HEK293 (cell line): ENCODE data around the gene WDR86.
A peak's percentile ranks its signal among the peaks of the same experiment; 100 is the strongest.

Source experiments
- CTCF ChIA-PET: fragments of 350-600 bp; formaldehyde crosslinking; extraction: SDS; loops from one replicate; lab custom pipeline; 2021; ENCODE audit warnings: antibody characterized with exemption; lab: Yijun Ruan, JAX
- POLR2A ChIA-PET: fragments of 300-600 bp; formaldehyde crosslinking; extraction: SDS; loops from one replicate; lab custom pipeline; 2020; ENCODE audit warnings: antibody characterized with exemption, inconsistent platforms; lab: Yijun Ruan, JAX
- H3K27ac ChIP-seq: fragments of 200-500 bp; sonication (Bioruptor generic); 2 replicates; pipeline ENCODE4 v1.5.1; 2014; ENCODE audit warnings: low read depth, low read length, control low read depth, inconsistent platforms; ENCODE audit errors: extremely low read depth
- H3K36me3 ChIP-seq, 2 experiments: fragments of 200-500 bp in 1 of 2; sonication (Bioruptor generic) in 1 of 2; 1 replicate in 1 of 2; 2 replicates in 1 of 2; pipeline ENCODE4 v1.5.1; 2014 to 2017; ENCODE audit warnings: inconsistent platforms in 2 of 2, low read length in 2 of 2; ENCODE audit not compliant: control insufficient read depth in 2 of 2, insufficient read depth in 1 of 2
- H3K4me1 ChIP-seq: fragments of 200-500 bp; sonication (Bioruptor generic); 2 replicates; pipeline ENCODE4 v1.5.1; 2014; ENCODE audit warnings: mild to moderate bottlenecking, low read length, inconsistent platforms; ENCODE audit not compliant: control insufficient read depth, insufficient read depth
- H3K4me3 ChIP-seq: 2 replicates; pipeline ENCODE4 v1.5.1; 2011; ENCODE audit warnings: low read depth, mild to moderate bottlenecking, control low read depth, low read length, moderate library complexity
- H3K9me3 ChIP-seq: fragments of 200-500 bp; sonication (Bioruptor generic); 2 replicates; pipeline ENCODE4 v1.5.1; 2014; ENCODE audit warnings: low read depth, low read length, inconsistent platforms; ENCODE audit not compliant: control insufficient read depth, insufficient read depth
- BCL11B ChIP-seq: fragments of 450-650 bp; formaldehyde crosslinking; IDR thresholded peaks from 2 replicates; pipeline ENCODE4 v1.5.1; 2016; ENCODE audit warnings: low read depth, missing biosample characterization, missing genetic modification characterization
- EGR2 ChIP-seq: fragments of 450-650 bp; formaldehyde crosslinking; IDR thresholded peaks from 2 replicates; pipeline ENCODE4 v1.5.1; 2016; ENCODE audit warnings: low read depth, missing biosample characterization, missing genetic modification characterization
- HOXC10 ChIP-seq: sonication (generic); formaldehyde crosslinking; IDR thresholded peaks from 2 replicates; pipeline ENCODE4 v1.8.1; 2023; ENCODE audit warnings: mild to moderate bottlenecking, missing genetic modification reagents
- KLF7 ChIP-seq: fragments of 450-650 bp; formaldehyde crosslinking; IDR thresholded peaks from 2 replicates; pipeline ENCODE4 v1.5.1; 2016; ENCODE audit warnings: missing biosample characterization, missing genetic modification characterization, borderline replicate concordance
- PBX3 ChIP-seq: sonication (generic); formaldehyde crosslinking; IDR thresholded peaks from 2 replicates; pipeline ENCODE4 v1.8.1; 2022; ENCODE audit warnings: mild to moderate bottlenecking, moderate library complexity, missing genetic modification reagents
- ZBTB26 ChIP-seq: fragments of 450-650 bp; formaldehyde crosslinking; optimal IDR thresholded peaks from 2 replicates; pipeline ENCODE3; 2016; ENCODE audit warnings: missing biosample characterization, mild to moderate bottlenecking, missing genetic modification characterization
- ZBTB7A ChIP-seq: fragments of 450-650 bp; formaldehyde crosslinking; IDR thresholded peaks from 2 replicates; pipeline ENCODE4 v1.5.1; 2016; ENCODE audit warnings: low read depth, missing biosample characterization, missing genetic modification characterization
- ZEB2 ChIP-seq: fragments of 450-650 bp; formaldehyde crosslinking; IDR thresholded peaks from 2 replicates; pipeline ENCODE4 v1.5.1; 2016; ENCODE audit warnings: missing biosample characterization, missing genetic modification characterization
- ZIC2 ChIP-seq: fragments of 450-650 bp; formaldehyde crosslinking; IDR thresholded peaks from 2 replicates; pipeline ENCODE4 v1.5.1; 2016; ENCODE audit warnings: missing biosample characterization, missing genetic modification characterization
- ZNF10 ChIP-seq: fragments of 450-650 bp; formaldehyde crosslinking; IDR thresholded peaks from 2 replicates; pipeline ENCODE4 v1.5.1; 2017; ENCODE audit warnings: missing biosample characterization, missing genetic modification characterization
- ZNF146 ChIP-seq: fragments of 450-650 bp; formaldehyde crosslinking; IDR thresholded peaks from 2 replicates; pipeline ENCODE4 v1.5.1; 2016; ENCODE audit warnings: missing biosample characterization, missing genetic modification characterization
- ZNF184 ChIP-seq: fragments of 450-650 bp; IDR thresholded peaks from 2 replicates; pipeline ENCODE4 v1.5.1; 2018; ENCODE audit warnings: missing biosample characterization, mild to moderate bottlenecking, missing genetic modification characterization
- ZNF239 ChIP-seq: fragments of 450-650 bp; formaldehyde crosslinking; IDR thresholded peaks from 2 replicates; pipeline ENCODE4 v1.5.1; 2016; ENCODE audit warnings: missing biosample characterization, missing genetic modification characterization
- ZNF37A ChIP-seq: fragments of 450-650 bp; IDR thresholded peaks from 2 replicates; pipeline ENCODE4 v1.5.1; 2018; ENCODE audit warnings: missing biosample characterization, missing genetic modification characterization
- ZNF501 ChIP-seq: fragments of 450-650 bp; formaldehyde crosslinking; IDR thresholded peaks from 2 replicates; pipeline ENCODE4 v1.5.1; 2016; ENCODE audit warnings: missing biosample characterization, missing genetic modification characterization
- ZNF518A ChIP-seq: fragments of 450-650 bp; formaldehyde crosslinking; conservative IDR thresholded peaks from 2 replicates; pipeline ENCODE4 v1.5.1; 2016; ENCODE audit warnings: low read depth, missing biosample characterization, missing genetic modification characterization
- ZNF560 ChIP-seq: fragments of 450-650 bp; formaldehyde crosslinking; IDR thresholded peaks from 2 replicates; pipeline ENCODE4 v1.5.1; 2017; ENCODE audit warnings: missing biosample characterization, missing genetic modification characterization, borderline replicate concordance
- ZNF600 ChIP-seq: fragments of 450-650 bp; formaldehyde crosslinking; IDR thresholded peaks from 2 replicates; pipeline ENCODE4 v1.5.1; 2016; ENCODE audit warnings: missing biosample characterization, missing genetic modification characterization
- ZNF645 ChIP-seq: fragments of 450-650 bp; formaldehyde crosslinking; IDR thresholded peaks from 2 replicates; pipeline ENCODE4; 2016; ENCODE audit warnings: missing biosample characterization, missing genetic modification characterization
- ZNF658 ChIP-seq: fragments of 450-650 bp; formaldehyde crosslinking; IDR thresholded peaks from 2 replicates; pipeline ENCODE4; 2016; ENCODE audit warnings: missing biosample characterization, missing genetic modification characterization
- ZNF768 ChIP-seq: fragments of 450-650 bp; formaldehyde crosslinking; IDR thresholded peaks from 2 replicates; pipeline ENCODE4 v1.5.1; 2018; ENCODE audit warnings: missing biosample characterization, mild to moderate bottlenecking, missing genetic modification characterization

The WDR86 gene

GRCh38 chr7:151402029-151402835, 7.6 kb downstream of the WDR86 start:
- Histone ChIP-seq H3K36me3 (no peaks in the 10 kb centered on the region), H3K9me3 (no peaks in the 10 kb centered on the region), H3K27ac (no peak overlapping the region), H3K4me1 (no peaks in the 10 kb centered on the region), H3K4me3 (no peak overlapping the region)
- TF ChIP-seq ZIC2 (tag by site-specific recombination) (peak; percentile 46), ZNF768 (0 out of 2 replicates have a peak, but pooled peaks have one; percentile 15), HOXC10 (no peak)
- POLR2A ChIA-PET = no interaction called here
- CTCF ChIA-PET = no interaction called here

- Histone ChIP-seq H3K27ac (no peak overlapping the region), H3K4me1 (no peaks in the 10 kb centered on the region), H3K9me3 (no peaks in the 10 kb centered on the region), H3K36me3 (no peaks in the 10 kb centered on the region), H3K4me3 (no peak overlapping the region)
- ChIA-PET POLR2A (no interaction called here), CTCF (interaction anchor here (0.6 kb wide), 1 partner anchor 359 kb away, joined by 4 read pairs; no protein-coding TSS in a partner anchor)
- TF ChIP-seq ZEB2 (no peak), ZNF10 (no peak), ZNF658 (no peak), ZNF645 (tag by site-specific recombination) (no peak), ZNF37A (tag by site-specific recombination) (no peak)
Observed at GRCh38 chr7:151400626-151401315, 9.1 kb downstream of the WDR86 start.

- Histone ChIP-seq H3K4me1 (no peaks in the 10 kb centered on the region), H3K4me3 (no peak overlapping the region), H3K9me3 (no peaks in the 10 kb centered on the region), H3K36me3 (no peaks in the 10 kb centered on the region), H3K27ac (no peak overlapping the region)
- no peak for TF ChIP-seq ZNF239 (tag by site-specific recombination)
- TF ChIP-seq ZBTB7A (tag by site-specific recombination) = no peak
- TF ChIP-seq ZNF560 = no peak
- no peak for TF ChIP-seq ZNF146 (tag by site-specific recombination)
- TF ChIP-seq ZNF600 (tag by site-specific recombination) = no peak
- TF ChIP-seq ZNF184 = no peak
- no peak for TF ChIP-seq BCL11B
- TF ChIP-seq ZBTB26 = no peak
- no peak for TF ChIP-seq KLF7
- TF ChIP-seq PBX3 (CRISPR knock-in tag) = no peak
- TF ChIP-seq EGR2 (tag by site-specific recombination) = no peak
- no peak for TF ChIP-seq ZNF518A (tag by site-specific recombination)
- TF ChIP-seq ZNF501 (tag by site-specific recombination) = no peak
- ChIA-PET POLR2A (no interaction called here), CTCF (interaction anchor here (0.6 kb wide), 2 partner anchors 33 to 360 kb away, joined by 3 to 4 read pairs; no protein-coding TSS in a partner anchor)
Observed at GRCh38 chr7:151399906-151400305, 9.9 kb downstream of the WDR86 start.
